Measurements from ENCODE around the gene PUM1. TPM values are rescaled to one million over a fixed set of nuclear protein-coding genes. Genes with fewer than 3 reads are reported as not detected.

PUM1 gene
- total and polyA plus RNA-seq, 4 donors, result 18.1 to 49.2 (median 30.2) TPM

- Histone ChIP-seq H3K36me3 (ENCODE audit: control insufficient read depth in 4 of 4, insufficient read depth in 3 of 4, low read depth in 1 of 4, low read length in 3 of 4) (peaks cover under 1 to 8% (median 4%) of the 10 kb centered on the region in 4 donors), H3K4me1 (ENCODE audit: control insufficient read depth in 4 of 4, insufficient read depth in 4 of 4, low read length in 3 of 4) (peaks cover 0 to 3% (median 2%) of the 10 kb centered on the region in 4 donors), H3K27ac (ENCODE audit: low read depth in 1 of 2, low read length in 2 of 2) (no peak overlapping the region), H3K27me3 (ENCODE audit: control insufficient read depth in 4 of 4, insufficient read depth in 4 of 4, low read length in 3 of 4) (no peaks in the 10 kb centered on the region), H3K9ac (ENCODE audit: low read depth in 1 of 2, low read length in 2 of 2) (no peak overlapping the region), H3K9me3 (ENCODE audit: control insufficient read depth in 4 of 4, low read length in 3 of 4) (no peaks in the 10 kb centered on the region), H3K4me3 (ENCODE audit: low read depth in 1 of 3, low read length in 3 of 3) (no peak overlapping the region)
- DNase-seq (ENCODE audit: low spot score), result no peak
- WGBS, result 97% methylated on average over 9 of the region's 9 CpGs
- no peak for TF ChIP-seq GABPA (IDR thresholded peaks at IDR 0.05 in 1 of 2, conservative IDR thresholded peaks at IDR 0.05 in 1 of 2)
- no peak for TF ChIP-seq NR2F2 (IDR thresholded peaks at IDR 0.05)
- no peak for TF ChIP-seq FOXA1 (IDR thresholded peaks at IDR 0.05)
- no peak for TF ChIP-seq RAD21 (IDR thresholded peaks at IDR 0.05)
- TF ChIP-seq YY1 (IDR thresholded peaks at IDR 0.05), result no peak
- no peak for TF ChIP-seq SP1 (IDR thresholded peaks at IDR 0.05)
- no peak for TF ChIP-seq ZBTB33 (IDR thresholded peaks at IDR 0.05)
- TF ChIP-seq EGR1 (IDR thresholded peaks at IDR 0.05; ENCODE audit: low read depth in 2 of 2), result no peak
- no peak for TF ChIP-seq CTCF (IDR thresholded peaks at IDR 0.05; ENCODE audit: low read depth, low read length, missing input control)
- TF ChIP-seq, protein P1, sequence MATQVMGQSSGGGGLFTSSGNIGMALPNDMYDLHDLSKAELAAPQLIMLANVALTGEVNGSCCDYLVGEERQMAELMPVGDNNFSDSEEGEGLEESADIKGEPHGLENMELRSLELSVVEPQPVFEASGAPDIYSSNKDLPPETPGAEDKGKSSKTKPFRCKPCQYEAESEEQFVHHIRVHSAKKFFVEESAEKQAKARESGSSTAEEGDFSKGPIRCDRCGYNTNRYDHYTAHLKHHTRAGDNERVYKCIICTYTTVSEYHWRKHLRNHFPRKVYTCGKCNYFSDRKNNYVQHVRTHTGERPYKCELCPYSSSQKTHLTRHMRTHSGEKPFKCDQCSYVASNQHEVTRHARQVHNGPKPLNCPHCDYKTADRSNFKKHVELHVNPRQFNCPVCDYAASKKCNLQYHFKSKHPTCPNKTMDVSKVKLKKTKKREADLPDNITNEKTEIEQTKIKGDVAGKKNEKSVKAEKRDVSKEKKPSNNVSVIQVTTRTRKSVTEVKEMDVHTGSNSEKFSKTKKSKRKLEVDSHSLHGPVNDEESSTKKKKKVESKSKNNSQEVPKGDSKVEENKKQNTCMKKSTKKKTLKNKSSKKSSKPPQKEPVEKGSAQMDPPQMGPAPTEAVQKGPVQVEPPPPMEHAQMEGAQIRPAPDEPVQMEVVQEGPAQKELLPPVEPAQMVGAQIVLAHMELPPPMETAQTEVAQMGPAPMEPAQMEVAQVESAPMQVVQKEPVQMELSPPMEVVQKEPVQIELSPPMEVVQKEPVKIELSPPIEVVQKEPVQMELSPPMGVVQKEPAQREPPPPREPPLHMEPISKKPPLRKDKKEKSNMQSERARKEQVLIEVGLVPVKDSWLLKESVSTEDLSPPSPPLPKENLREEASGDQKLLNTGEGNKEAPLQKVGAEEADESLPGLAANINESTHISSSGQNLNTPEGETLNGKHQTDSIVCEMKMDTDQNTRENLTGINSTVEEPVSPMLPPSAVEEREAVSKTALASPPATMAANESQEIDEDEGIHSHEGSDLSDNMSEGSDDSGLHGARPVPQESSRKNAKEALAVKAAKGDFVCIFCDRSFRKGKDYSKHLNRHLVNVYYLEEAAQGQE (IDR thresholded peaks at IDR 0.05), result no peak
- TF ChIP-seq TAF1 (conservative IDR thresholded peaks at IDR 0.05), result no peak
- TF ChIP-seq RXRA (IDR thresholded peaks at IDR 0.05), result no peak
These were observed 68.0 kb downstream of the PUM1 start for GRCh38 chr1:30997463-30998057.

- no peak overlapping the region for H3K9ac ChIP-seq (ENCODE audit: low read depth in 1 of 2, low read length in 2 of 2)
- H3K27ac ChIP-seq (ENCODE audit: low read depth in 1 of 2, low read length in 2 of 2), result no peak overlapping the region
- H3K9me3 ChIP-seq (ENCODE audit: control insufficient read depth in 4 of 4, low read length in 3 of 4), result no peaks in the 10 kb centered on the region
- peaks cover 5 to 17% (median 7%) of the 10 kb centered on the region in 4 donors for H3K36me3 ChIP-seq (ENCODE audit: control insufficient read depth in 4 of 4, insufficient read depth in 3 of 4, low read depth in 1 of 4, low read length in 3 of 4)
- DNase-seq (ENCODE audit: low spot score), result no peak
- peaks cover 0 to 3% (median 1%) of the 10 kb centered on the region in 4 donors for H3K4me1 ChIP-seq (ENCODE audit: control insufficient read depth in 4 of 4, insufficient read depth in 4 of 4, low read length in 3 of 4)
- H3K4me3 ChIP-seq (ENCODE audit: low read depth in 1 of 3, low read length in 3 of 3), result no peak overlapping the region
- H3K27me3 ChIP-seq (ENCODE audit: control insufficient read depth in 4 of 4, insufficient read depth in 4 of 4, low read length in 3 of 4), result no peaks in the 10 kb centered on the region
- 82% methylated on average over 3 of the region's 3 CpGs for WGBS
- TF ChIP-seq NR2F2 (IDR thresholded peaks at IDR 0.05) (no peak), EGR1 (IDR thresholded peaks at IDR 0.05; ENCODE audit: low read depth in 2 of 2) (no peak), ZBTB33 (IDR thresholded peaks at IDR 0.05) (no peak), SP1 (IDR thresholded peaks at IDR 0.05) (no peak), HNF4A (conservative IDR thresholded peaks at IDR 0.05) (no peak), RXRA (IDR thresholded peaks at IDR 0.05) (no peak), YY1 (IDR thresholded peaks at IDR 0.05) (no peak), RAD21 (IDR thresholded peaks at IDR 0.05) (no peak), GABPA (IDR thresholded peaks at IDR 0.05 in 1 of 2, conservative IDR thresholded peaks at IDR 0.05 in 1 of 2) (no peak), HNF4G (IDR thresholded peaks at IDR 0.05) (no peak)
- TF ChIP-seq, protein P1 (IDR thresholded peaks at IDR 0.05), result no peak
- TF ChIP-seq, protein P2, sequence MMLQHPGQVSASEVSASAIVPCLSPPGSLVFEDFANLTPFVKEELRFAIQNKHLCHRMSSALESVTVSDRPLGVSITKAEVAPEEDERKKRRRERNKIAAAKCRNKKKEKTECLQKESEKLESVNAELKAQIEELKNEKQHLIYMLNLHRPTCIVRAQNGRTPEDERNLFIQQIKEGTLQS (IDR thresholded peaks at IDR 0.05), result no peak
These were observed 69.4 kb downstream of the PUM1 start for GRCh38 chr1:30995990-30996612.
